Ectodermal cell (in vitro differentiated cells): ENCODE results near the gene SLC23A1. TPM values are rescaled to one million over a fixed set of nuclear protein-coding genes. Genes with fewer than 3 reads are reported as not detected.

Experiments used
- H3K27ac ChIP-seq: 2 replicates; pipeline ENCODE4 v1.7.0; 2013; ENCODE audit warnings: mild to moderate bottlenecking, low read depth, low read length; ENCODE audit not compliant: insufficient read depth, poor library complexity, severe bottlenecking
- H3K27me3 ChIP-seq: 2 replicates; pipeline ENCODE4 v1.7.0; 2013; ENCODE audit warnings: mild to moderate bottlenecking, low read length; ENCODE audit not compliant: insufficient read depth, control insufficient read depth, poor library complexity, severe bottlenecking
- H3K36me3 ChIP-seq: one replicate; pipeline ENCODE4 v1.7.0; 2013; ENCODE audit warnings: low read length; ENCODE audit not compliant: control insufficient read depth, insufficient read depth
- H3K4me1 ChIP-seq: one replicate; pipeline ENCODE4 v1.7.0; 2013; ENCODE audit warnings: low read length; ENCODE audit not compliant: control insufficient read depth, insufficient read depth
- H3K4me3 ChIP-seq: 2 replicates; pipeline ENCODE4 v1.7.0; 2013; ENCODE audit warnings: low read depth, low read length, control low read depth; ENCODE audit not compliant: insufficient read depth
- H3K9me3 ChIP-seq: 2 replicates; pipeline ENCODE4 v1.7.0; 2013; ENCODE audit warnings: mild to moderate bottlenecking, low read length, moderate library complexity; ENCODE audit not compliant: control insufficient read depth
- WGBS, 2 experiments: methylation state at CpG; one replicate each; pipeline ENCODE4 v1.1.7; 2013; ENCODE audit warnings: missing lambda C conversion rate in 2 of 2; 5-methylcytosine and 5-hydroxymethylcytosine counted together
- polyA plus RNA-seq, 4 experiments: library from polyadenylated mRNA; stranded (reverse); fragments of 50-300 nt; gene quantifications; one replicate each; pipeline ENCODE4 v1.2.3, GENCODE V29; 2013

Gene SLC23A1
- polyA plus RNA-seq (2013, experiment 1 of 4), result not detected
- polyA plus RNA-seq (2013, experiment 2 of 4), result not detected
- not detected for polyA plus RNA-seq (2013, experiment 3 of 4)
- not detected for polyA plus RNA-seq (2013, experiment 4 of 4)

DNA sequence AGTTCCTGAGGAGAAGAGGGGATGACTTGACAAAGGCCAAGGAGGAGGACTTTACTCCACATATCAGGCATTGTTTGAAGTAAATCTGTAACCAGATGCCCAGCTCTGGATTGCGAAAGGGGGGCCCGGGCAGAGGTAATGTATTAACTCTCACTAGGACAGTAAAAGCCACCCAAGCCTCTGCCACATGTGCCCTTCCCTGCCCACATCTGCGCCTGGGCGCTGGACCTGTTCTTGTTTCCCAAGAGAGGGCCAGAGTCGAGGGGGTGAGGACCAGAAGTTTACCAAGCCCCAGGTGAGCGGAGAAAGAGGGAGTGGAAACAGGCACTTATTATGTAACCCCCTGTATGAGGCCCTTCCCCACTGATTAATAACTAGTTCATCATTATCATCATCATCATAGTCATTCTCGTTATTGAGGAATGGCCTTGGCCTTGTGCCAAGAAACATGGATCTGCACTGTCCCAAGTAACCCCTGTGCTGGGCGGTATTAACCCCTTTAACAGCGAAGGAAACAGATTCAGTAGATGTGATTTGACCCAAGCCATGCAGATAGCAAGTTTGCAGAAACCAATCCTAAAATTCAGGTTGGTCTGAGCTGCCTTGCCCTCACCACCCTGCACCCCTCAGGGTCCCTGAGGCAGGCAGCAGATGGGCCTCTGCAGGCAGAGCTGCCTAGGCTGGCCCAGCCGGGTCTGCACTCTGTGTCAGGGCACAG, at the start of gene SLC23A1:
SLC23A1 (minus strand) TSS at position 23 of the 718 bp plus-strand sequence. CDS start 44 bp downstream, outside the sequence.
- Histone ChIP-seq H3K36me3 (no peaks in the 10 kb centered on the region), H3K4me1 (peaks cover 7% of the 10 kb centered on the region), H3K27me3 (no peaks in the 10 kb centered on the region), H3K4me3 (no peak within 1 kb of the TSS), H3K9me3 (no peaks in the 10 kb centered on the region), H3K27ac (no peak within 1 kb of the TSS)
- 92% methylated on average over 10 of the region's 10 CpGs for WGBS, 2 experiments

DNA sequence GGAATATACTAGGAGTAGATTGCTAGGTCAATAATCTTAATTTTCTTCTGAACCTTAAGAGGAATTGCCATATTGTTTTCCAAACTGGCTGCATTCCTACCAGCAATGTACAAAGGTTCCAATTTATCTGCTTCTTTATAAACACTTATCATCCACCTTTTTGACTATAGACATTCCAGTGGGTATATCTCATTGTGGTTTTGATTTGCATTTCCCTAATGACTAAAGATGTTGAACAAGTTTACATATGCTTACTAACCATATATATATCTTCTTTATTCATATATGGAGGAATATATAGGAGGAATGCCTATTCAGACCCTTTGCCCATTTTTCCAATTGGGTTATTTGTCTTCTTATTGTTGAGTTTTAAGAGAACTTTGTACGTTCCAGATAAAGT, 48.6 kb upstream of the SLC23A1 start:
- H3K27me3 ChIP-seq, result no peaks in the 10 kb centered on the region
- WGBS, 2 experiments, result 60 to 90% methylated on average over 1 of the region's 1 CpG
- no peak overlapping the region for H3K27ac ChIP-seq
- peaks cover 10% of the 10 kb centered on the region for H3K36me3 ChIP-seq
- no peaks in the 10 kb centered on the region for H3K4me1 ChIP-seq
- no peaks in the 10 kb centered on the region for H3K9me3 ChIP-seq
- no peak overlapping the region for H3K4me3 ChIP-seq

DNA sequence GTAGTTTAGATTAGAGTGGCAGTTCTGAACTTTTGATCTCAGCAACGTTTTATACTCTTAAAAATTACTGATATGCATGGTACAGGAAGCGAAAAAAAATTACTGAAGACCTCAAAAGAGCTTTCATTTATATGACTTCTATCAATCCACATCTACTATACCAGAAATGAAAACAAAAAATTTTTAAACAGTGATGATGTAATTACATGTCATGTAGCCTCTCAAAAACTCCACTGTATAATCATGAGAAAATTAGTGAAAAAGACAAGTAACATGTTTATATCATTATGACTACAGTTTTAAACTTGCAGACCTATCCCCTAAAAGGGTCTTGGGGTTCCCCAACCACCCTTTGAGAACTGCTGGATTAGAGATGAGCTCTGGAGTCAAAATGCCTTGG, 46.9 kb upstream of the SLC23A1 start:
- Histone ChIP-seq H3K9me3 (no peaks in the 10 kb centered on the region), H3K36me3 (peaks cover 14% of the 10 kb centered on the region), H3K4me3 (no peak overlapping the region), H3K27me3 (no peaks in the 10 kb centered on the region), H3K27ac (no peak overlapping the region), H3K4me1 (no peaks in the 10 kb centered on the region)
- 79 to 97% methylated on average over 2 of the region's 2 CpGs for WGBS, 2 experiments

DNA sequence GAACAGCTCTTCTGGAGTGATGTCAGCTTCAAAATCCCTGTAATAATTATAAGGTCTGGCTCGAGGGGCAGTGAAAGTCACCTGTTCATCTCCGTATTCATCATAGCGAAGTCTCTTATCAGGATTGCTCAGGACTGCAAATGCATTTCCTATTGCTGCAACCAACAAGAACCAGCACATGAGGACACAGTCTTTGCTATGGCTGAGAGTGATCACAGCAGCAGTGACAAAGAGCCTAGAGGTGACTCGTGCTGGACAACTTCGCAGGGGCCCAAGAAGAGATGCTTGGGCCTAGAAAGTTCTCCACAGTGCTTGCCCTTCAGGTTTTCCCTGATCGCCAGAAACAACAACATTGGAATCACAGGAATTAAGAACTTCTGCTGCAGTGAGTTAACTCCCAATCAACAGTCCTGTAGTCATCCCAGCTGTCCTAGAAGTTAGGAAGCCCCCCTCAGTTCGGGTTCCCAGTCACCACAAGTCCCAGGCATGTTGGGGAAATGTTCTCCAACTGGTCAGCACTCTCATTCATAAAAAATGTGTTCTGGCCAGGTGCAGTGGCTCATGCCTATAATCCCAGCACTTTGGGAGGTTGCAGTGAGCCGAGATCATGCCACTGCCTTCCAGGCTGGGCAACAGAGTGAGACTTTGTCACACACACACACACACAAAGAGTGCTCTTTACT, 43.2 kb upstream of the SLC23A1 start:
- WGBS, 2 experiments, result 93 to 95% methylated on average over 8 of the region's 8 CpGs
- no peaks in the 10 kb centered on the region for H3K27me3 ChIP-seq
- H3K9me3 ChIP-seq, result no peaks in the 10 kb centered on the region
- peaks cover 18% of the 10 kb centered on the region for H3K36me3 ChIP-seq
- no peak overlapping the region for H3K27ac ChIP-seq
- H3K4me1 ChIP-seq, result no peaks in the 10 kb centered on the region
- H3K4me3 ChIP-seq, result no peak overlapping the region

DNA sequence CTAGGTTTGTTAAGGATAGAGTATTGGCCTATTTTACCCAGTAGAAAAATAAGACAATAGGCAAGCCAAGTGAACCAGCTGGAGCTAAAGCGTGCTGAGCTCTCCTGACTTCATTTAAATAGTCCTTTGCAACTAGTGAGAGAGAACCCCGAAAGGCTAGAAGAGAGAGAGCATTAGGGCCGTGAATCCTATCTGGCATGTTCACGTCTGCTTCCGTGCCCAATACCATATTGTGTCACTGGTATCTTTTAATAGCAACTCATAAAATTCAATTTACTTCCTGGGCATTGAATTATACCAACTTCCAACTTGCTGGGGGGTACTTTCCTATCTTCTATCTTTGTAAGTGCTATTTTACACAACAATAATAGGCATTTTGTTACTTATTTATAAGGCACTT, 42.4 kb upstream of the SLC23A1 start:
- no peak overlapping the region for H3K4me3 ChIP-seq
- H3K36me3 ChIP-seq, result peaks cover 18% of the 10 kb centered on the region
- H3K4me1 ChIP-seq, result no peaks in the 10 kb centered on the region
- H3K9me3 ChIP-seq, result no peaks in the 10 kb centered on the region
- H3K27ac ChIP-seq, result no peak overlapping the region
- H3K27me3 ChIP-seq, result no peaks in the 10 kb centered on the region
- WGBS, 2 experiments, result 88 to 89% methylated on average over 5 of the region's 5 CpGs

DNA sequence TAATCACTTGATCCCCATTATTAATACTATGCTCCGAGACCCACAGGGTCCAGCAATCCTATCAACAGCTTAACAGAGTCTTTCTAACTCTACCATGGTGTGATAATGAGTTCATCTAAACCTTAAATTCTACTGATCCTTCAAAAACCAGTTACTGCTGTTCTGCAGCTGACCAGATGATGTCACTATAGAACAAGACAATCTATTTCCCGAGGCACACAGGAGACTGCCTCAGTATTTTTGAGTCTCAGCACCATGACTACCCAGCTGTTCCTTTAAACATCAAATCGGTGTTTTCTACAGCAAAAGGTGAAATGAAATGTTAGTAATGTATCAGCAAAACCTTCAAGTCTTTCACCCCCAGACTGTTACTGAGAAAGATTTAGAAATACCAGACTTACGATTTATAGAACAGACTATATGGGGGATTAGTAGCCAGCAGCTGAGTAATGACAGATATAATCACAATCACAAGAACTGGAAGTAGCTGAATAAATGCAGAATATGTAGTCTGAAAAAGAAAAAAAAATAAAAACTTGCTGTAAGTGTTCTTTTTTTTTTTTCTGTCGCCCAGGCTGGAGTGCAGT, 39.3 kb upstream of the SLC23A1 start:
- Histone ChIP-seq H3K4me3 (no peak overlapping the region), H3K36me3 (peaks cover 16% of the 10 kb centered on the region), H3K27ac (no peak overlapping the region), H3K4me1 (peaks cover 21% of the 10 kb centered on the region), H3K27me3 (no peaks in the 10 kb centered on the region), H3K9me3 (no peaks in the 10 kb centered on the region)
- WGBS, 2 experiments, result 32 to 63% methylated on average over 3 to 5 of the region's 5 CpGs

DNA sequence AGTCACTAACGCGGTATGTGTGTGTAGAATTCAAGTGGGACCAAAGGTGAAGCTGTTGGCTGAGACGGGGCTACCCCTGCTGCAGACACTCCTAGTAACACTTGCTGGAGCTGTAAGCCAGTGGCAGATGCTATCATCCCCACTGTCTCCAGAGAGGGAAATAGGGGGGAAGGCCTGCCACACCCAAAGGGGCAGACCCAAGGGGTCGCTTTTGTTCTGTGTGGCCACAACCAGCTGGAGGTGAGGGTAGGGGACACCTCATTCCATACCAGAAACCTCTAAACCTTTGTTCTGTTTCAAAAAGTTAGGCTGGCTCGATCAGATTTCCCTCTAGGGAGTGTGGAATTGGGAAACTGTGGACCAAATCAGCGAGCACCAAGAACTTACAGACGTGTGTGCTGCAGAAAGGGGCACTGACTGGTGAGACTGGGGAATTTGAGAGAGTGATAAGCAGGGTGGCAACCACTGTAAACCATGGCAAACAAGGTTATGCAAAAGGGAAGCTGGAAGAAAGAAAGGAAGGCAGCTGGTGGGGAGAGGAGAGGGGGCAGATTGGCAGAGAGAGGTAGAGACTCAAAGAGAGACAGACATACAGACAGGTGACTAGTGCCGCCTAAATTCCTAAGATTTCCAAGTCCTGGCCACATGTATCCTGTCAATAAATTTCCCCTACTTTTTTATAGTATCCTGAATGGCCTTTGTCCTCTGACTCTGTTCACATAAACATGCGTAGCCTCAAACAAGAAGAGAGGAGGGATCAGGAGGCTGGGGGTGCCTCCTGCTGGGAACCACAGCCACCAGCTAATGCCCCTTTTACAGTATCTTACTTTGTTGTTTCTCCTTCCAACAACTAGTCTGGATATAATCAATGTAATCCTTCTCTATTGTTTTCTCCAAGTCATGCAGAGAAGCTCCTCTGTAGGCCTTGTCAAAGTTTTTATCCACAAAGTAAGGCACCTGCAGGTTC, 36.4 kb upstream of the SLC23A1 start:
- Histone ChIP-seq H3K4me1 (peaks cover 21% of the 10 kb centered on the region), H3K36me3 (peaks cover 7% of the 10 kb centered on the region), H3K27ac (peak overlapping the region; percentile 0), H3K9me3 (no peaks in the 10 kb centered on the region), H3K27me3 (no peaks in the 10 kb centered on the region), H3K4me3 (no peak overlapping the region)
- 68 to 73% methylated on average over 9 of the region's 9 CpGs for WGBS, 2 experiments

DNA sequence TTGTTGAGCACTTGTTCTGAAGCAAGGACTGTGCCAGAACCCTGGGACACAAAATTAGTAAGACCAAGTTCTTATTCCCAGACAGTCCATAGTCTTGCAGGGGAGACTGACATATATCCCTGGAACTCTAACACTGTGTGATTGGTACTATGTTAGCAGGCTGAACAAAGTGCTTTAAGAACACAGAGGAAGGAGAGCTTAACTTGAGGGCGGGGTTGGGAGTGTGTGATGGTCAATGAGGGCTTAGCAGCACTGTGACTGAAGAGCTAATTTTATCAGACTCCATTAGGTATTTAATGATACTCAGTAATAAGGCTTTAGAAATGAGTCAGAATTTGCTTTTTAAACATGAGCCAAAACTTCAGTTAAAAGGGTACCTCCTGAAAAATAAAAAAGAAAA, 35.7 kb upstream of the SLC23A1 start:
- H3K4me1 ChIP-seq, result peaks cover 21% of the 10 kb centered on the region
- H3K9me3 ChIP-seq, result no peaks in the 10 kb centered on the region
- H3K27me3 ChIP-seq, result no peaks in the 10 kb centered on the region
- H3K4me3 ChIP-seq, result no peak overlapping the region
- 67 to 75% methylated on average over 1 of the region's 1 CpG for WGBS, 2 experiments
- no peak overlapping the region for H3K27ac ChIP-seq
- H3K36me3 ChIP-seq, result peaks cover 6% of the 10 kb centered on the region

DNA sequence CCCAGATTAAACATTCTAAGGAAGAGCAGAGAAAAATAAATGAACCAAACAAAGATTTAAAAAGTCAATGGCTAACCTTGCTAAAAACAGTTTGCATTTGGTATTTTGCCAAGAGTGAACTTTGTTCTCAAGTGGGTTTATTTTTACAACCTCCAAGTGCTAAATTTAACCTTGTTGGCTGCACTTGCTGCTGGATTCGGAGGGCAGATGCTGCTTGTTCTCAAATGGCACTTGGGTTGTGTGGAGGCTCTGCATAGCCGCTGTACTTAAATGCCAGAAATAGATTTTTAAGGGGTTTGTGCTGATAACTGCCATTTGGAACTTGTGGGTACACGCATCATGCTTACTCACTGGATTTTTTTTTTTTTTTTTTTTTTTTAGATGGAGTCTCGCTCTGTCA, 34.1 kb upstream of the SLC23A1 start:
- 93% methylated on average over 4 of the region's 4 CpGs for WGBS, 2 experiments
- Histone ChIP-seq H3K27ac (no peak overlapping the region), H3K4me3 (no peak overlapping the region), H3K36me3 (no peaks in the 10 kb centered on the region), H3K9me3 (no peaks in the 10 kb centered on the region), H3K27me3 (no peaks in the 10 kb centered on the region), H3K4me1 (peaks cover 21% of the 10 kb centered on the region)
